PC-9 (cell line): ENCODE measurements around the gene CEP112. TPM values are rescaled to one million over a fixed set of nuclear protein-coding genes. Genes with fewer than 3 reads are reported as not detected.

Experiments
- BruUV-seq: library from RNA; stranded (reverse); fragments of 400-500 nt; replicated peaks from 2 replicates; lab custom pipeline; 2021; lab: Mats Ljungman, UMichigan
- CTCF ChIA-PET: fragments of 300-600 bp; sonication (Branson Sonifier 250); formaldehyde crosslinking; loops from one replicate; lab custom pipeline; 2022; ENCODE audit warnings: antibody characterized with exemption; lab: Charles Lee
- POLR2A ChIA-PET: fragments of 300-600 bp; sonication (Branson Sonifier 250); formaldehyde crosslinking; loops from one replicate; lab custom pipeline; 2022; ENCODE audit warnings: antibody characterized with exemption; ENCODE audit not compliant: unreplicated experiment; lab: Charles Lee
- DNase-seq, 2 experiments: peaks; one replicate each; pipeline versions ENCODE4 v3.0.0 to v3.0.0-alpha.2; 2015 to 2022; ENCODE audit warnings: mixed read lengths in 1 of 2
- H2AFZ ChIP-seq: fragments of 200-600 bp; sonication (generic); 2 replicates; pipeline ENCODE4 v1.8.1; 2017; ENCODE audit warnings: antibody characterized with exemption
- H3F3A ChIP-seq: fragments of 200-600 bp; sonication (generic); 2 replicates; pipeline ENCODE4 v1.8.1; 2017; ENCODE audit warnings: antibody characterized with exemption, mild to moderate bottlenecking, low read depth; ENCODE audit not compliant: insufficient read depth
- H3K27ac ChIP-seq: fragments of 200-600 bp; sonication (generic); 2 replicates; pipeline ENCODE4 v1.6.1; 2016; ENCODE audit warnings: mixed run types
- H3K27me3 ChIP-seq: fragments of 200-600 bp; sonication (generic); 2 replicates; pipeline ENCODE4 v1.6.1; 2016; ENCODE audit warnings: low read depth, mixed run types; ENCODE audit not compliant: insufficient read depth
- H3K36me3 ChIP-seq: fragments of 200-600 bp; sonication (generic); 2 replicates; pipeline ENCODE4 v1.6.1; 2016; ENCODE audit warnings: low read depth, mixed run types
- H3K4me1 ChIP-seq: fragments of 200-600 bp; sonication (generic); replicated peaks from 2 replicates; pipeline ENCODE4 v1.6.1; 2016; ENCODE audit warnings: mixed run types; ENCODE audit not compliant: insufficient read depth
- H3K4me2 ChIP-seq: fragments of 200-600 bp; sonication (generic); 2 replicates; pipeline ENCODE4 v1.6.1; 2017; ENCODE audit warnings: mixed run types
- H3K4me3 ChIP-seq: fragments of 200-600 bp; sonication (generic); 2 replicates; pipeline ENCODE4 v1.6.1; 2016; ENCODE audit warnings: mixed run types
- H3K79me2 ChIP-seq: fragments of 200-600 bp; sonication (generic); 2 replicates; pipeline ENCODE4 v1.6.1; 2017; ENCODE audit warnings: low read depth, mixed run types
- H3K9me2 ChIP-seq: fragments of 200-600 bp; sonication (generic); 2 replicates; pipeline ENCODE4 v1.8.1; 2017; ENCODE audit warnings: mild to moderate bottlenecking; ENCODE audit not compliant: insufficient read depth
- H3K9me3 ChIP-seq: fragments of 200-600 bp; sonication (generic); 2 replicates; pipeline ENCODE4 v1.8.1; 2016; ENCODE audit warnings: low read depth; ENCODE audit not compliant: insufficient read depth
- H4K20me1 ChIP-seq: fragments of 200-600 bp; sonication (generic); 2 replicates; pipeline ENCODE4 v1.8.1; 2017; ENCODE audit not compliant: insufficient read depth
- CTCF ChIP-seq: fragments of 200-600 bp; sonication (generic); conservative IDR thresholded peaks from 2 replicates; pipeline ENCODE4 v1.6.1; 2017; ENCODE audit warnings: mixed run types, antibody characterized with exemption, mild to moderate bottlenecking, moderate library complexity
- EZH2 ChIP-seq: fragments of 200-600 bp; sonication (generic); IDR thresholded peaks from 2 replicates; pipeline ENCODE4 v1.8.0; 2017; ENCODE audit warnings: antibody characterized with exemption, low read depth
- intact Hi-C: fragments of 100-400 bp; cut with micrococcal nuclease; formaldehyde crosslinking; loops from one replicate; pipeline ENCODE4 v1.10.0; 2022; ENCODE audit not compliant: unreplicated experiment
- total RNA-seq: library from RNA; stranded (reverse); gene quantifications from 2 replicates; pipeline ENCODE4 v1.2.3, GENCODE V29; 2021

The CEP112 gene
- total RNA-seq, 1 experiment from 2014 or later = 4.3 TPM

GRCh38 chr17:65627108-65627507, 564.8 kb downstream of the CEP112 start:
- Histone ChIP-seq H3K9me3 (no peaks in the 10 kb centered on the region), H3F3A (peaks cover 22% of the 10 kb centered on the region), H3K9me2 (no peaks in the 10 kb centered on the region), H4K20me1 (no peaks in the 10 kb centered on the region), H3K79me2 (no peaks in the 10 kb centered on the region), H2AFZ (no peak overlapping the region), H3K27me3 (no peaks in the 10 kb centered on the region), H3K27ac (no peak overlapping the region), H3K4me3 (no peak overlapping the region), H3K36me3 (no peaks in the 10 kb centered on the region), H3K4me1 (peaks cover 29% of the 10 kb centered on the region), H3K4me2 (no peak overlapping the region)
- no peak for DNase-seq
- intact Hi-C loops = no loop called here
- TF ChIP-seq CTCF (no peak), EZH2 (no peak)
- POLR2A ChIA-PET = no interaction called here
- BruUV-seq = no TSS peak
- CTCF ChIA-PET = no interaction called here

DNA sequence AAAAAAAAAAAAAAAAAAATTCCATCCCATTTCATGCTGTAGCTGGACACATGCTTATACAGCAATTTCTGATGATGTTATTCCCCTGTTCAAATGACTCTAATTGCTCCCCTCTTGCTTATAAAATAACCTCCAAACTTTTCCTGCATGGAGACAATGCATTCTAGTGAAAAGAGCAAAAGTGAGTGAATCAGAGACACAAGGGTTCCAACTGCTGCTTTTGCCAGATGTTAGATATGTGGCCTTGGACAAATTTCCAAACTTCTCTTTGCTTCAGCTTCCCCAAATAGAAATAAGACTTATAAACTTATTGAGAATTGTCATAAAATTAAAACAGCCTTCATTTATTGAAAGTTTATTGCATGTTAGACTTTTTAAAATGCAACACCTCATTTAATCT, 565.5 kb downstream of the CEP112 start:
- no peak overlapping the region for H2AFZ ChIP-seq
- H3K4me2 ChIP-seq = no peak overlapping the region
- TF ChIP-seq CTCF (no peak), EZH2 (no peak)
- peaks cover 29% of the 10 kb centered on the region for H3K4me1 ChIP-seq
- H3K4me3 ChIP-seq = no peak overlapping the region
- peaks cover 22% of the 10 kb centered on the region for H3F3A ChIP-seq
- no peaks in the 10 kb centered on the region for H3K36me3 ChIP-seq
- no TSS peak for BruUV-seq
- no peaks in the 10 kb centered on the region for H3K9me2 ChIP-seq
- POLR2A ChIA-PET = interaction anchor here (1.1 kb wide), 1 partner anchor 18 kb away, joined by 3 read pairs; no protein-coding TSS in a partner anchor
- no peak overlapping the region for H3K27ac ChIP-seq
- H3K9me3 ChIP-seq = no peaks in the 10 kb centered on the region
- H3K27me3 ChIP-seq = no peaks in the 10 kb centered on the region
- H3K79me2 ChIP-seq = no peaks in the 10 kb centered on the region
- no peak for DNase-seq
- no peaks in the 10 kb centered on the region for H4K20me1 ChIP-seq
- CTCF ChIA-PET = no interaction called here
- intact Hi-C loops = no loop called here

DNA sequence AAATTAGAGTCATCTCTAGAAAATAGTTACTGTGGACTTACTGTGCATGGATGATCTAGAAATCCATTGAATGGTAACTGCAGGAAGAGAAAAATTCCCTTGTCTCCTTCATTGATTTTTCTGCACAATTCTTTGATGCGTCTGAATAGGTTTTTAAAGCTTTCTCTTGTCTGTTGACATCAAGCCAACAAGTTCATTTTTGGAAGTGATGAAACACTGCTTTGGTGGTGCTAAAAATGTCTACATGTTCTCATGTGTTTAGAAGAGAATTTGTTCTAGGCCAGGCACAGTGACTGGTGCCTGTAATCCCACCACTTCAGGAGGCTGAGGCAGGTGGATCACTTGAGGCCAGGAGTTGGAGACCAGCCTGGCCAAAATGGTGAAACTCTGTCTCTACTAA, 573.4 kb downstream of the CEP112 start:
- no peaks in the 10 kb centered on the region for H3F3A ChIP-seq
- POLR2A ChIA-PET = interaction anchor here (0.6 kb wide), 1 partner anchor 905 kb away, joined by 3 read pairs; no protein-coding TSS in a partner anchor
- CTCF ChIA-PET = no interaction called here

More for the DNA sequence above, 573.4 kb downstream of the CEP112 start:
- no TSS peak for BruUV-seq
- Histone ChIP-seq H3K4me1 (no peaks in the 10 kb centered on the region), H3K4me2 (no peak overlapping the region), H4K20me1 (no peaks in the 10 kb centered on the region), H3K79me2 (no peaks in the 10 kb centered on the region), H3K9me3 (no peaks in the 10 kb centered on the region), H2AFZ (no peak overlapping the region), H3K9me2 (no peaks in the 10 kb centered on the region), H3K36me3 (no peaks in the 10 kb centered on the region), H3K27me3 (no peaks in the 10 kb centered on the region), H3K4me3 (no peak overlapping the region), H3K27ac (no peak overlapping the region)
- TF ChIP-seq EZH2 (no peak), CTCF (no peak)
- intact Hi-C loops = no loop called here
- DNase-seq = no peak
